Fibroblast of lung (primary cell): Measurements from ENCODE around the gene KCNMA1. TPM values are rescaled to one million over a fixed set of nuclear protein-coding genes. Genes with fewer than 3 reads are reported as not detected.

Experiments used
- DNase-seq, 2 donors: peaks; one replicate each; pipeline versions ENCODE4 v3.0.0 to v3.0.0-alpha.2; 2010; ENCODE audit warnings: low read depth in 2 of 2
- H2AFZ ChIP-seq: 2 replicates; pipeline ENCODE4 v1.5.1; 2012; ENCODE audit warnings: low read length, control low read depth, inconsistent platforms
- H3K27ac ChIP-seq: 2 replicates; pipeline ENCODE4 v1.5.1; 2011; ENCODE audit warnings: low read length, control low read depth; ENCODE audit not compliant: insufficient read depth
- H3K27me3 ChIP-seq: 2 replicates; pipeline ENCODE4 v1.5.1; 2011; ENCODE audit warnings: mild to moderate bottlenecking, low read length; ENCODE audit not compliant: control insufficient read depth, insufficient read depth
- H3K36me3 ChIP-seq: 2 replicates; pipeline ENCODE4 v1.5.1; 2011; ENCODE audit warnings: low read length; ENCODE audit not compliant: control insufficient read depth, insufficient read depth
- H3K4me1 ChIP-seq: 2 replicates; pipeline ENCODE4 v1.5.1; 2011; ENCODE audit warnings: low read length; ENCODE audit not compliant: control insufficient read depth, insufficient read depth; ENCODE audit errors: extremely low read depth
- H3K4me2 ChIP-seq: 2 replicates; pipeline ENCODE4 v1.5.1; 2011; ENCODE audit warnings: low read length, control low read depth; ENCODE audit not compliant: insufficient read depth; ENCODE audit errors: extremely low read depth
- H3K4me3 ChIP-seq, 4 experiments: fragments of 200-600 bp in 1 of 4; sonication (generic) in 1 of 4; replicated peaks in 1 of 4; 2 replicates each; pipeline ENCODE4 v1.5.1; 2011 to 2016; ENCODE audit warnings: low read length in 4 of 4, low read depth in 3 of 4, mild to moderate bottlenecking in 3 of 4, control low read depth in 2 of 4, inconsistent platforms in 1 of 4, mixed read lengths in 1 of 4; ENCODE audit not compliant: insufficient read depth in 1 of 4; ENCODE audit errors: control extremely low read depth in 1 of 4
- H3K79me2 ChIP-seq: 2 replicates; pipeline ENCODE4 v1.5.1; 2012; ENCODE audit warnings: mild to moderate bottlenecking, low read length, inconsistent platforms; ENCODE audit not compliant: control insufficient read depth, insufficient read depth
- H3K9ac ChIP-seq: 2 replicates; pipeline ENCODE4 v1.5.1; 2011; ENCODE audit warnings: mild to moderate bottlenecking, low read length, control low read depth; ENCODE audit not compliant: insufficient read depth
- H3K9me3 ChIP-seq: 2 replicates; pipeline ENCODE4 v1.5.1; 2012; ENCODE audit warnings: low read depth, low read length; ENCODE audit not compliant: control insufficient read depth, insufficient read depth
- H4K20me1 ChIP-seq: 2 replicates; pipeline ENCODE4 v1.5.1; 2011; ENCODE audit warnings: low read length; ENCODE audit not compliant: control insufficient read depth, insufficient read depth; ENCODE audit errors: extremely low read depth
- CTCF ChIP-seq, 2 donors: IDR thresholded peaks in 1 of 2; conservative IDR thresholded peaks in 1 of 2; 1 replicate in 1 of 2; 2 replicates in 1 of 2; pipeline ENCODE4 v1.5.1; 2011 to 2012; ENCODE audit warnings: low read length in 2 of 2, control low read depth in 1 of 2, inconsistent platforms in 1 of 2, low read depth in 1 of 2, mild to moderate bottlenecking in 1 of 2
- EZH2 ChIP-seq: IDR thresholded peaks from 2 replicates; pipeline ENCODE4 v1.5.1; 2012; ENCODE audit warnings: low read length, control low read depth, mild to moderate bottlenecking; ENCODE audit errors: missing control alignments
- polyA plus RNA-seq, 2 donors: library from polyadenylated mRNA; depleted of rRNA in 1 of 2; stranded (reverse) in 1 of 2; unstranded in 1 of 2; fragments of >200 nt; gene quantifications; 2 replicates each; pipeline ENCODE4 v1.2.1, GENCODE V29; 2011 to 2012; ENCODE audit warnings: missing spikeins in 1 of 2
- total RNA-seq: library from RNA; depleted of rRNA; stranded (reverse); fragments of >200 nt; gene quantifications from 2 replicates; pipeline ENCODE4 v1.2.1, GENCODE V29; 2014

Gene KCNMA1
- total and polyA plus RNA-seq, 2 donors (not counting 1 experiment from before 2014, with no cell fraction given), result 31.0 to 138 TPM

- no peak for DNase-seq
- no peaks in the 10 kb centered on the region for H3K4me1 ChIP-seq
- H3K4me3 ChIP-seq, result no peak overlapping the region
- TF ChIP-seq CTCF (conservative IDR thresholded peaks at IDR 0.05 in 1 of 2, IDR thresholded peaks at IDR 0.05 in 1 of 2; ENCODE audit: low read depth in 1 of 2, low read length in 2 of 2) (no peak), EZH2 (no peak)
- H3K4me2 ChIP-seq, result no peak overlapping the region
- H3K9me3 ChIP-seq, result no peaks in the 10 kb centered on the region
- no peaks in the 10 kb centered on the region for H3K36me3 ChIP-seq
- H3K27ac ChIP-seq, result no peak overlapping the region
- no peaks in the 10 kb centered on the region for H3K27me3 ChIP-seq
- no peak overlapping the region for H3K9ac ChIP-seq
- no peak overlapping the region for H2AFZ ChIP-seq
- no peaks in the 10 kb centered on the region for H3K79me2 ChIP-seq
- no peaks in the 10 kb centered on the region for H4K20me1 ChIP-seq
Measured at GRCh38 chr10:77545585-77545984, 92.0 kb downstream of the KCNMA1 start.

GRCh38 chr10:77544617-77545016 lies 93.0 kb downstream of the KCNMA1 start:
- no peak overlapping the region for H3K4me3 ChIP-seq
- DNase-seq, result peak in 1 of 2 donors; percentile 33
- H3K4me1 ChIP-seq, result no peaks in the 10 kb centered on the region
- TF ChIP-seq EZH2 (no peak), CTCF (conservative IDR thresholded peaks at IDR 0.05 in 1 of 2, IDR thresholded peaks at IDR 0.05 in 1 of 2; ENCODE audit: low read depth in 1 of 2, low read length in 2 of 2) (no peak)
- H3K27ac ChIP-seq, result no peak overlapping the region
- H3K79me2 ChIP-seq, result no peaks in the 10 kb centered on the region
- no peak overlapping the region for H3K9ac ChIP-seq
- H3K36me3 ChIP-seq, result no peaks in the 10 kb centered on the region
- H3K27me3 ChIP-seq, result no peaks in the 10 kb centered on the region
- no peaks in the 10 kb centered on the region for H3K9me3 ChIP-seq
- no peak overlapping the region for H2AFZ ChIP-seq
- H3K4me2 ChIP-seq, result no peak overlapping the region
- no peaks in the 10 kb centered on the region for H4K20me1 ChIP-seq

GRCh38 chr10:77542710-77543259 lies 94.8 kb downstream of the KCNMA1 start:
- no peak overlapping the region for H2AFZ ChIP-seq
- H3K27ac ChIP-seq, result no peak overlapping the region
- no peaks in the 10 kb centered on the region for H3K79me2 ChIP-seq
- H3K9ac ChIP-seq, result no peak overlapping the region
- TF ChIP-seq EZH2, result no peak
- H3K4me3 ChIP-seq, result no peak overlapping the region
- H3K27me3 ChIP-seq, result no peaks in the 10 kb centered on the region
- H3K36me3 ChIP-seq, result no peaks in the 10 kb centered on the region
- H3K4me1 ChIP-seq, result peaks cover 6% of the 10 kb centered on the region
- H4K20me1 ChIP-seq, result no peaks in the 10 kb centered on the region
- DNase-seq, result no peak
- H3K4me2 ChIP-seq, result no peak overlapping the region
- H3K9me3 ChIP-seq, result no peaks in the 10 kb centered on the region
